Measurements from ENCODE around the gene LAMA1.

Gene LAMA1

DNA sequence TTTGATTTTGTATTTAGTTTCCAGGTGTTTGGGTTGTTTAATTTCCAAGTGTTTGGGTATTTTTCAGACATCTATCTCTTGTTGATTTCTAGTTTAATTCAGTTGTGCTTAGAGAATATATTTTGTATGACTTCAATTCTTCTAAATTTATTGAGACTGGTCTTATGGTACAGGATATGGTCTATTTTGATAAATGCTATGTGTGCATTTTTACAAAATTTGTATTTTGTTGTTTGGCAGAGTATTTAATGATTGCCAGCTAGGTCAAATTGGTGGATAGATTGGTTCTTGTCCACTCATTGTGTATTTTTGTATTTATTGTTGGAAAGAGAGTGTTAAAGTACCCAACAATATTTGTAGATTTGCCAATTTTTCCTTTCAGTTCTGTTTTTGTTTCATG, 23.7 kb upstream of the LAMA1 start:
- Histone ChIP-seq H3K9ac (ENCODE audit: low read depth, low read length) (no peak overlapping the region), H3K36me3 (ENCODE audit: insufficient read depth, low read length) (no peaks in the 10 kb centered on the region), H3K4me2 (ENCODE audit: insufficient read depth, low read length) (no peak overlapping the region), H3K79me2 (ENCODE audit: insufficient read depth, low read length) (no peaks in the 10 kb centered on the region), H3K4me3 (ENCODE audit: low read depth in 1 of 2, low read length in 2 of 2) (no peak overlapping the region), H3K27ac (ENCODE audit: low read length) (no peak overlapping the region), H4K20me1 (ENCODE audit: insufficient read depth, low read length) (no peaks in the 10 kb centered on the region), H3K4me1 (ENCODE audit: insufficient read depth, low read length) (no peaks in the 10 kb centered on the region), H3K27me3 (ENCODE audit: insufficient read depth, low read length, poor library complexity) (no peaks in the 10 kb centered on the region), H3K9me3 (ENCODE audit: insufficient read depth, low read length, severe bottlenecking) (no peaks in the 10 kb centered on the region), H2AFZ (ENCODE audit: low read depth, low read length) (no peak overlapping the region)
- no peak for ATAC-seq (ENCODE audit: insufficient read depth, low read depth)
- no peak for TF ChIP-seq EZH2 (IDR thresholded peaks at IDR 0.05; ENCODE audit: borderline replicate concordance, low read depth, low read length, severe bottlenecking)
- TF ChIP-seq, protein P1, sequence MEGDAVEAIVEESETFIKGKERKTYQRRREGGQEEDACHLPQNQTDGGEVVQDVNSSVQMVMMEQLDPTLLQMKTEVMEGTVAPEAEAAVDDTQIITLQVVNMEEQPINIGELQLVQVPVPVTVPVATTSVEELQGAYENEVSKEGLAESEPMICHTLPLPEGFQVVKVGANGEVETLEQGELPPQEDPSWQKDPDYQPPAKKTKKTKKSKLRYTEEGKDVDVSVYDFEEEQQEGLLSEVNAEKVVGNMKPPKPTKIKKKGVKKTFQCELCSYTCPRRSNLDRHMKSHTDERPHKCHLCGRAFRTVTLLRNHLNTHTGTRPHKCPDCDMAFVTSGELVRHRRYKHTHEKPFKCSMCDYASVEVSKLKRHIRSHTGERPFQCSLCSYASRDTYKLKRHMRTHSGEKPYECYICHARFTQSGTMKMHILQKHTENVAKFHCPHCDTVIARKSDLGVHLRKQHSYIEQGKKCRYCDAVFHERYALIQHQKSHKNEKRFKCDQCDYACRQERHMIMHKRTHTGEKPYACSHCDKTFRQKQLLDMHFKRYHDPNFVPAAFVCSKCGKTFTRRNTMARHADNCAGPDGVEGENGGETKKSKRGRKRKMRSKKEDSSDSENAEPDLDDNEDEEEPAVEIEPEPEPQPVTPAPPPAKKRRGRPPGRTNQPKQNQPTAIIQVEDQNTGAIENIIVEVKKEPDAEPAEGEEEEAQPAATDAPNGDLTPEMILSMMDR (IDR thresholded peaks at IDR 0.05; ENCODE audit: borderline replicate concordance, extremely low read depth, low read length, poor library complexity, severe bottlenecking) = no peak
- no peak for DNase-seq

DNA sequence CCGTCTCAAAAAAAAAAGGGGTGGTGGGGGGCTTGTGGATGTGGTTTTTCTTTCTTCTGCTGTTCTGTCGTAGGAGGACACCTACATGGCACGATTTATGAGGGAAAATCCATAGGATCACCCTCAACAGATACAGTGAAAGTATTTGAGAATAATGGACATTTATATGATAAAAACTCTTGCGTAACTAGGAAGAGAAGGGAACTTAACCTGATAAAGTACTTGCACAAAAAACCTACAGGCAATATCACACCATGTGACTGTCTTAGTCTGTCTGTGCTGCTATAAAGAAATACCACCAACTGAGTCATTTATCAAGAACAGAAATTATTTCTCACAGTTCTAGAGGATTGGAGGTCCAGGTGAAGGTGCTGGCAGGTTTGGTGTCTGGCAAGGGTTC, 21.8 kb upstream of the LAMA1 start:
- DNase-seq (no peak), ATAC-seq (ENCODE audit: insufficient read depth, low read depth) (no peak)
- Histone ChIP-seq H3K27ac (ENCODE audit: low read length) (no peak overlapping the region), H3K79me2 (ENCODE audit: insufficient read depth, low read length) (no peaks in the 10 kb centered on the region), H3K4me3 (ENCODE audit: low read depth in 1 of 2, low read length in 2 of 2) (no peak overlapping the region), H4K20me1 (ENCODE audit: insufficient read depth, low read length) (no peaks in the 10 kb centered on the region), H3K9me3 (ENCODE audit: insufficient read depth, low read length, severe bottlenecking) (no peaks in the 10 kb centered on the region), H2AFZ (ENCODE audit: low read depth, low read length) (no peak overlapping the region), H3K36me3 (ENCODE audit: insufficient read depth, low read length) (no peaks in the 10 kb centered on the region), H3K4me2 (ENCODE audit: insufficient read depth, low read length) (no peak overlapping the region), H3K4me1 (ENCODE audit: insufficient read depth, low read length) (no peaks in the 10 kb centered on the region), H3K27me3 (ENCODE audit: insufficient read depth, low read length, poor library complexity) (no peaks in the 10 kb centered on the region), H3K9ac (ENCODE audit: low read depth, low read length) (no peak overlapping the region)
- TF ChIP-seq EZH2 (IDR thresholded peaks at IDR 0.05; ENCODE audit: borderline replicate concordance, low read depth, low read length, severe bottlenecking) = no peak
- TF ChIP-seq, protein P1 (IDR thresholded peaks at IDR 0.05; ENCODE audit: borderline replicate concordance, extremely low read depth, low read length, poor library complexity, severe bottlenecking) = no peak

DNA sequence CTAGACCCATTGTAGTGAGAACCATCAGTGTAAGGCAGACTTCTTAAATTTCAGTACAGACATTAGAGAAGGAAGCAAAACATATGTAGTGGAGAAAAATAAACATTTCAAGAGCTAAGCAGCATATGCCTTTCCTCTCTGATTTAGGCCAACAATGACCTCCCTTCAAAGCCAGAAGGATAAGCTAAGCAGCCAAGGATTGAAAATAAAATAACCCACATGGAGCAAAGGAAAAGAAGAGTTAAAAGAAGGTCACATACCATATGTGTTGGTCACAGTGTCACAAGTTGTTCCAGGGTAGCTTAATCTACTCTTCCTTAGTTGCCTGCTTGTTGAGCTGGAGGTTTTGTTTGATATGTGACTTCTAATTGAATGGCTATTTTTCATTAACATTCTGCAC, 15.6 kb upstream of the LAMA1 start:
- H3K4me1 ChIP-seq (ENCODE audit: insufficient read depth, low read length) = no peaks in the 10 kb centered on the region
- H4K20me1 ChIP-seq (ENCODE audit: insufficient read depth, low read length) = no peaks in the 10 kb centered on the region
- ATAC-seq (ENCODE audit: insufficient read depth, low read depth) (no peak), DNase-seq (no peak)
- H3K9ac ChIP-seq (ENCODE audit: low read depth, low read length) = no peak overlapping the region
- no peak overlapping the region for H2AFZ ChIP-seq (ENCODE audit: low read depth, low read length)
- H3K27ac ChIP-seq (ENCODE audit: low read length) = no peak overlapping the region
- H3K9me3 ChIP-seq (ENCODE audit: insufficient read depth, low read length, severe bottlenecking) = no peaks in the 10 kb centered on the region
- no peaks in the 10 kb centered on the region for H3K27me3 ChIP-seq (ENCODE audit: insufficient read depth, low read length, poor library complexity)
- H3K4me2 ChIP-seq (ENCODE audit: insufficient read depth, low read length) = no peak overlapping the region
- H3K4me3 ChIP-seq (ENCODE audit: low read depth in 1 of 2, low read length in 2 of 2) = no peak overlapping the region
- TF ChIP-seq EZH2 (IDR thresholded peaks at IDR 0.05; ENCODE audit: borderline replicate concordance, low read depth, low read length, severe bottlenecking) = no peak
- TF ChIP-seq, protein P1 (IDR thresholded peaks at IDR 0.05; ENCODE audit: borderline replicate concordance, extremely low read depth, low read length, poor library complexity, severe bottlenecking) = no peak
- no peaks in the 10 kb centered on the region for H3K79me2 ChIP-seq (ENCODE audit: insufficient read depth, low read length)
- H3K36me3 ChIP-seq (ENCODE audit: insufficient read depth, low read length) = no peaks in the 10 kb centered on the region
